GM23338 (cell line): ENCODE data around the gene ELFN1. TPM values are rescaled to one million over a fixed set of nuclear protein-coding genes. Genes with fewer than 3 reads are reported as not detected.

ENCODE experiments used
- ATAC-seq: fragments of 200-7000 bp; cut with Tn5 transposase; 3 replicates; pipeline ENCODE4 v1.9.1; 2020
- DNase-seq: peaks from one replicate; pipeline ENCODE4 v3.0.0-alpha.2; 2015; ENCODE audit warnings: low spot score
- H2AFZ ChIP-seq: fragments of 200-600 bp; sonication (generic); 2 replicates; pipeline ENCODE4 v1.8.0; 2016; ENCODE audit warnings: antibody characterized with exemption, mild to moderate bottlenecking, moderate library complexity
- H3F3A ChIP-seq: fragments of 200-600 bp; sonication (generic); replicated peaks from 2 replicates; pipeline ENCODE4 v1.8.0; 2017; ENCODE audit warnings: antibody characterized with exemption, mixed run types, low read depth
- H3K27ac ChIP-seq: fragments of 200-600 bp; sonication (generic); 2 replicates; pipeline ENCODE4 v1.6.1; 2016; ENCODE audit warnings: low read depth
- H3K27me3 ChIP-seq: fragments of 200-600 bp; sonication (generic); 2 replicates; pipeline ENCODE4 v1.8.0; 2016; ENCODE audit warnings: mild to moderate bottlenecking, mixed run types, moderate library complexity; ENCODE audit not compliant: insufficient read depth
- H3K36me3 ChIP-seq: fragments of 200-600 bp; sonication (generic); 2 replicates; pipeline ENCODE4 v1.8.0; 2016; ENCODE audit warnings: mild to moderate bottlenecking; ENCODE audit not compliant: insufficient read depth
- H3K4me1 ChIP-seq: fragments of 200-600 bp; sonication (generic); 2 replicates; pipeline ENCODE4 v1.8.0; 2016; ENCODE audit warnings: mild to moderate bottlenecking, moderate library complexity; ENCODE audit not compliant: insufficient read depth
- H3K4me2 ChIP-seq: fragments of 200-600 bp; sonication (generic); 2 replicates; pipeline ENCODE4 v1.7.1; 2017; ENCODE audit warnings: mixed run types
- H3K4me3 ChIP-seq: fragments of 200-600 bp; sonication (generic); 2 replicates; pipeline ENCODE4 v1.6.1; 2016; ENCODE audit warnings: mixed run types
- H3K79me2 ChIP-seq: fragments of 200-600 bp; sonication (generic); replicated peaks from 2 replicates; pipeline ENCODE4 v1.8.0; 2017; ENCODE audit warnings: mild to moderate bottlenecking; ENCODE audit not compliant: insufficient read depth
- H3K9me2 ChIP-seq: fragments of 200-600 bp; sonication (generic); 2 replicates; pipeline ENCODE4 v1.8.0; 2017; ENCODE audit not compliant: insufficient read depth
- H4K20me1 ChIP-seq: fragments of 200-600 bp; sonication (generic); replicated peaks from 2 replicates; pipeline ENCODE4 v1.8.0; 2017; ENCODE audit warnings: mild to moderate bottlenecking; ENCODE audit not compliant: insufficient read depth
- H3K27ac Mint-ChIP-seq: 2 replicates; pipeline ENCODE4 v1.8.0; 2020; ENCODE audit warnings: inconsistent platforms, mild to moderate bottlenecking, moderate library complexity, mixed read lengths
- H3K27me3 Mint-ChIP-seq: 3 replicates; pipeline ENCODE4 v1.8.0; 2022; ENCODE audit warnings: low read depth, mild to moderate bottlenecking, moderate library complexity, mixed read lengths, inconsistent platforms; ENCODE audit not compliant: insufficient read depth, poor library complexity
- H3K36me3 Mint-ChIP-seq: 3 replicates; pipeline ENCODE4 v1.8.0; 2021; ENCODE audit warnings: low read depth, mild to moderate bottlenecking, inconsistent platforms, moderate library complexity, mixed read lengths
- H3K4me1 Mint-ChIP-seq: 3 replicates; pipeline ENCODE4 v1.8.0; 2020; ENCODE audit warnings: mild to moderate bottlenecking, inconsistent platforms, mixed read lengths
- H3K4me3 Mint-ChIP-seq: 3 replicates; pipeline ENCODE4 v1.8.0; 2021; ENCODE audit warnings: moderate library complexity, mild to moderate bottlenecking, inconsistent platforms, mixed read lengths
- H3K9me3 Mint-ChIP-seq: 3 replicates; pipeline ENCODE4 v1.8.0; 2020; ENCODE audit warnings: moderate library complexity, mild to moderate bottlenecking, inconsistent platforms, mixed read lengths
- CREB1 ChIP-seq: fragments of 250-450 bp; sonication (Bioruptor Pico); IDR thresholded peaks from 2 replicates; pipeline ENCODE4 v1.5.0; 2020; ENCODE audit warnings: low read depth, mild to moderate bottlenecking, moderate library complexity
- CTCF ChIP-seq, 2 experiments: fragments of 200-600 bp in 1 of 2; sonication (generic) in 1 of 2; conservative IDR thresholded peaks; 2 replicates each; pipeline versions ENCODE4 v1.5.1 to v1.6.1; 2016 to 2017; ENCODE audit warnings: antibody characterized with exemption in 2 of 2, low read depth in 2 of 2, mild to moderate bottlenecking in 2 of 2, moderate library complexity in 1 of 2
- ETS1 ChIP-seq: IDR thresholded peaks from 2 replicates; pipeline ENCODE4 v1.6.1; 2016; ENCODE audit warnings: antibody characterized with exemption
- EZH2 ChIP-seq: fragments of 200-600 bp; sonication (generic); IDR thresholded peaks from one replicate; pipeline ENCODE4 v1.8.0; 2017; ENCODE audit warnings: antibody characterized with exemption, mild to moderate bottlenecking, low read depth; ENCODE audit not compliant: unreplicated experiment
- EZH2phosphoT487 ChIP-seq: fragments of 200-600 bp; sonication (generic); IDR thresholded peaks from one replicate; pipeline ENCODE4 v1.8.1; 2018; ENCODE audit warnings: antibody characterized with exemption; ENCODE audit not compliant: unreplicated experiment
- JUNB ChIP-seq: IDR thresholded peaks from one replicate; pipeline ENCODE4 v1.6.1; 2016; ENCODE audit warnings: antibody characterized with exemption; ENCODE audit not compliant: unreplicated experiment
- NANOG ChIP-seq: IDR thresholded peaks from 2 replicates; pipeline ENCODE4 v1.6.1; 2016; ENCODE audit warnings: antibody characterized with exemption, borderline replicate concordance
- POLR2AphosphoS5 ChIP-seq: IDR thresholded peaks from 2 replicates; pipeline ENCODE4 v1.6.1; 2016; ENCODE audit warnings: antibody characterized with exemption, low read depth
- REST ChIP-seq: IDR thresholded peaks from one replicate; pipeline ENCODE4 v1.6.1; 2018; ENCODE audit warnings: antibody characterized with exemption; ENCODE audit not compliant: unreplicated experiment
- STAT1 ChIP-seq: IDR thresholded peaks from one replicate; pipeline ENCODE4 v1.6.1; 2016; ENCODE audit warnings: antibody characterized with exemption; ENCODE audit not compliant: unreplicated experiment
- ZNF114 ChIP-seq: fragments of 250-450 bp; sonication (Bioruptor Pico); IDR thresholded peaks from 2 replicates; pipeline ENCODE4 v1.5.0; 2020; ENCODE audit warnings: mild to moderate bottlenecking, moderate library complexity
- ZNF331 ChIP-seq: fragments of 250-450 bp; sonication (Bioruptor Pico); IDR thresholded peaks from 2 replicates; pipeline ENCODE4 v1.5.0; 2020; ENCODE audit warnings: low read depth, mild to moderate bottlenecking, moderate library complexity
- ZNF462 ChIP-seq: fragments of 250-450 bp; sonication (Bioruptor Pico); IDR thresholded peaks from 2 replicates; pipeline ENCODE4 v1.5.0; 2020; ENCODE audit warnings: mild to moderate bottlenecking, moderate library complexity
- polyA plus RNA-seq: library from polyadenylated mRNA; unstranded; fragments of >200 nt; fragmentation: Nextera tagmentation; extraction: Ambion mirVana; gene quantifications from 2 replicates; pipeline ENCODE4 v1.2.1, GENCODE V29; 2016
- total RNA-seq: library from RNA; depleted of rRNA; stranded (reverse); fragments of >200 nt; shearing (Covaris generic); gene quantifications from 2 replicates; pipeline ENCODE4 v1.2.3, GENCODE V29; 2014

Gene ELFN1
- total and polyA plus RNA-seq, 2 experiments from 2014 or later, result 0.08 to 3.5 TPM

- Histone ChIP-seq H3F3A (no peaks in the 10 kb centered on the region), H3K4me3 (no peak overlapping the region), H3K4me1 (no peaks in the 10 kb centered on the region), H3K27me3 (no peaks in the 10 kb centered on the region), H4K20me1 (no peaks in the 10 kb centered on the region), H3K36me3 (peaks cover 5% of the 10 kb centered on the region; the same call in 1 of the 2 replicates), H3K27ac (no peak overlapping the region), H2AFZ (no peak overlapping the region), H3K9me2 (no peaks in the 10 kb centered on the region), H3K79me2 (no peaks in the 10 kb centered on the region), H3K4me2 (no peak overlapping the region)
- DNase-seq (no peak), ATAC-seq (no peak)
- Mint-ChIP-seq H3K27ac (no peak overlapping the region), H3K27me3 (peaks cover 3% of the 10 kb centered on the region), H3K36me3 (peaks cover 3% of the 10 kb centered on the region; the same call in 2 of the 3 replicates), H3K4me1 (no peaks in the 10 kb centered on the region; the same call in 2 of the 3 replicates), H3K9me3 (peaks cover 19% of the 10 kb centered on the region), H3K4me3 (no peak overlapping the region)
- TF ChIP-seq JUNB, result no peak
- TF ChIP-seq ZNF114, result no peak
- TF ChIP-seq CTCF (conservative IDR thresholded peaks at IDR 0.05; ENCODE audit: low read depth in 2 of 2), result no peak
- TF ChIP-seq ZNF331 (CRISPR knock-in tag), result no peak
- TF ChIP-seq POLR2AphosphoS5, result no peak
- TF ChIP-seq CREB1, result no peak
- no peak for TF ChIP-seq EZH2
- TF ChIP-seq STAT1, result no peak
- no peak for TF ChIP-seq ZNF462 (CRISPR knock-in tag)
- no peak for TF ChIP-seq REST
- TF ChIP-seq EZH2phosphoT487, result no peak
- no peak for TF ChIP-seq ETS1
- no peak for TF ChIP-seq NANOG
Observed at GRCh38 chr7:1641173-1641572, 28.9 kb upstream of the ELFN1 start.
